ENCODE data around the gene LIN37.

DNA sequence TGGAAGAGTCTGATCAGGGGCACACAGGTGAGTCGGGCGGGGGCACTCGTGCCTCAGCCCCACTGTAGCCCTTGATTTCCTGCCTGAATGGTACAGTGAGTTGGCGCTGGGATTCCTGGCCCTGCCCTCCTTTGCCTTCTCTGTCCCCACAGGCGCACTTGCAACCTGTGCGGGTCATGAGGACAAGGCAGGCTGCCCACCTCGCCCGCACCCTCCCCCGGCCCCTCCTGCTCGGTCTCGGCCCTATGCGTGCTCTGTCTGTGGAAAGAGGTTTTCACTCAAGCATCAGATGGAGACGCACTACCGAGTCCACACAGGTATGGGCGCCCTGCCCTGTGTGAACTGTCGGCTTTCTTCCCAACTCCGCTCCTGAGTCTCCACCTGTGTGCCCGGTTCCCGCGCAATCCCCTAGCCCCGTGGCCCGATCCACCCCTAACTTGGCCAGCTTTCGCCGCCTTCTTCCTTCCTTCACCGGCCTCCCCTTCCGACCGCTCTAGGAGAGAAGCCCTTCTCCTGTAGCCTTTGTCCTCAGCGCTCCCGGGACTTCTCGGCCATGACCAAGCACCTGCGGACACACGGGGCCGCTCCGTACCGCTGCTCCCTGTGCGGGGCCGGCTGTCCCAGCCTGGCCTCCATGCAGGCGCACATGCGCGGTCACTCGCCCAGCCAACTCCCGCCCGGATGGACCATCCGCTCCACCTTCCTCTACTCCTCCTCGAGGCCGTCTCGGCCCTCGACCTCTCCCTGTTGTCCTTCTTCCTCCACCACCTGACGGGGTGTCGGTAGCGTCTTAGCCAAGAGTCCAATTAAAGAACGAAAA lies 32.2 kb upstream of the LIN37 start:
- TF ChIP-seq CTCF (IDR thresholded peaks at IDR 0.05; ENCODE audit: extremely low read depth in 1 of 2, insufficient read depth in 1 of 2, low read depth in 1 of 2, low read length in 2 of 2) (no peak), EZH2 (IDR thresholded peaks at IDR 0.05; ENCODE audit: borderline replicate concordance, low read depth, low read length, severe bottlenecking) (no peak), POLR2AphosphoS5 (IDR thresholded peaks at IDR 0.05; ENCODE audit: insufficient read depth, low read depth, low read length) (no peak), JUN (IDR thresholded peaks at IDR 0.05; ENCODE audit: borderline replicate concordance, insufficient read depth, insufficient read length, low read depth) (no peak), POLR2A (IDR thresholded peaks at IDR 0.05; ENCODE audit: low read depth, low read length) (no peak), GATA2 (IDR thresholded peaks at IDR 0.05; ENCODE audit: insufficient read depth, insufficient read length, low read depth, low read length) (no peak), FOS (IDR thresholded peaks at IDR 0.05; ENCODE audit: borderline replicate concordance, insufficient read depth, low read length) (no peak), MAX (IDR thresholded peaks at IDR 0.05; ENCODE audit: insufficient read depth, insufficient read length) (no peak)

Data from endothelial cell of umbilical vein (primary cell).